Immature natural killer cell (primary cell): ENCODE measurements around the gene HDDC3. TPM values are rescaled to one million over a fixed set of nuclear protein-coding genes. Genes with fewer than 3 reads are reported as not detected.

Source experiments
- DNase-seq, 3 donors: peaks; one replicate each; pipeline ENCODE4 v3.0.0; 2022; ENCODE audit warnings: mixed read lengths in 1 of 3
- H3K27ac Mint-ChIP-seq, 6 donors: one replicate each; pipeline ENCODE4 v1.8.0; 2020; ENCODE audit warnings: mixed read lengths in 6 of 6, mild to moderate bottlenecking in 5 of 6, inconsistent platforms in 4 of 6, moderate library complexity in 3 of 6
- H3K27me3 Mint-ChIP-seq, 3 donors: one replicate each; pipeline ENCODE4 v1.8.0; 2020 to 2021; ENCODE audit warnings: low read depth in 3 of 3, mild to moderate bottlenecking in 3 of 3, mixed read lengths in 3 of 3, moderate library complexity in 3 of 3, inconsistent platforms in 1 of 3
- H3K36me3 Mint-ChIP-seq, 3 donors: one replicate each; pipeline ENCODE4 v1.8.0; 2020; ENCODE audit warnings: mixed read lengths in 3 of 3, inconsistent platforms in 2 of 3, mild to moderate bottlenecking in 2 of 3
- H3K4me1 Mint-ChIP-seq, 2 donors: one replicate each; pipeline ENCODE4 v1.8.0; 2020; ENCODE audit warnings: inconsistent platforms in 2 of 2, mild to moderate bottlenecking in 2 of 2, mixed read lengths in 2 of 2, moderate library complexity in 1 of 2
- H3K4me3 Mint-ChIP-seq, 5 donors: one replicate each; pipeline ENCODE4 v1.8.0; 2020; ENCODE audit warnings: mild to moderate bottlenecking in 5 of 5, mixed read lengths in 5 of 5, inconsistent platforms in 3 of 5, moderate library complexity in 3 of 5
- H3K9me3 Mint-ChIP-seq, 6 donors: one replicate each; pipeline ENCODE4 v1.8.0; 2020; ENCODE audit warnings: mild to moderate bottlenecking in 6 of 6, mixed read lengths in 6 of 6, inconsistent platforms in 4 of 6, moderate library complexity in 3 of 6
- polyA plus RNA-seq, 3 donors: library from polyadenylated mRNA; unstranded; fragments of 300-500 nt; fragmentation: Illumina TruSeq; gene quantifications; one replicate each; pipeline ENCODE4 v1.2.3, GENCODE V29; 2021

Gene HDDC3
- polyA plus RNA-seq, 3 donors from 2014 or later = 25.5 to 33.1 (median 32.1) TPM

GRCh38 chr15:90893175-90894090, 38.9 kb downstream of the HDDC3 start:
- Mint-ChIP-seq H3K9me3 (no peaks in the 10 kb centered on the region), H3K27me3 (peaks cover 0 to 3% (median 1%) of the 10 kb centered on the region in 3 donors), H3K27ac (no peak overlapping the region), H3K4me1 (peaks cover 3 to 4% of the 10 kb centered on the region in 2 donors), H3K36me3 (peaks cover 4 to 10% (median 6%) of the 10 kb centered on the region in 3 donors), H3K4me3 (no peak overlapping the region)
- DNase-seq = no peak

- peaks cover 6 to 9% of the 10 kb centered on the region in 2 donors for H3K4me1 Mint-ChIP-seq
- no peak for DNase-seq
- peaks cover 1 to 4% (median 2%) of the 10 kb centered on the region in 3 donors for H3K27me3 Mint-ChIP-seq
- H3K36me3 Mint-ChIP-seq = peaks cover 6 to 14% (median 9%) of the 10 kb centered on the region in 3 donors
- H3K9me3 Mint-ChIP-seq = no peaks in the 10 kb centered on the region
- no peak overlapping the region for H3K4me3 Mint-ChIP-seq
- H3K27ac Mint-ChIP-seq = no peak overlapping the region
These were observed 39.7 kb downstream of the HDDC3 start for GRCh38 chr15:90892498-90893174.

- DNase-seq = no peak
- peaks cover 1 to 4% (median 2%) of the 10 kb centered on the region in 3 donors for H3K27me3 Mint-ChIP-seq
- no peak overlapping the region for H3K4me3 Mint-ChIP-seq
- H3K9me3 Mint-ChIP-seq = no peaks in the 10 kb centered on the region
- H3K4me1 Mint-ChIP-seq = peaks cover 8 to 13% of the 10 kb centered on the region in 2 donors
- H3K27ac Mint-ChIP-seq = no peak overlapping the region
- peaks cover 7 to 17% (median 12%) of the 10 kb centered on the region in 3 donors for H3K36me3 Mint-ChIP-seq
These were observed 40.3 kb downstream of the HDDC3 start for GRCh38 chr15:90892023-90892422.

DNA sequence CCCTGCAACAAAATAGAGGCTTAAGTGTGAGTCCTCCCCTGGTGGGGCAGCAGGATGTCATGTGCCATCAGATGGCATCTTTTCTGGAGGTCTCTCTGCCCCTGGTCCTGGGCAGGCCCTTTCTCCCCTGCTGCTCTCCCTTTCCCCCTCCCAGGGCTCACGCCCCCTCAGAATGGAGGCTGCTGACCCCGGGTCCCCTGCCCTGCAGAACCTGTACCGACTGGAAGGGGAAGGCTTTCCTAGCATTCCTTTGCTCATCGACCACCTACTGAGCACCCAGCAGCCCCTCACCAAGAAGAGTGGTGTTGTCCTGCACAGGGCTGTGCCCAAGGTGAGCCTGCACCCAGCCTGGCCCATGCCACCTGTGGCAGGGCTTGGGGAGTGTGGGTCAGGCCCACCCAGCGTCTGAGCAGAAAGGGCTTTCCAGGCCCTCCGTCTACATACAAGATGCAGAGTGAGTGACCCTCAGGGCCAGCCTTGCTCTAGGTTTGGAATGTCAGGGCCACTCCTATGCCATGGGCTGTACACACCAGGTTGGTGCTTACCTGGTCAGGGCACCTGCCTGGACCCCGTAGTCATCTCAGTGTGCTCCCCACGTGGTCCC, 40.9 kb downstream of the HDDC3 start:
- no peak overlapping the region for H3K27ac Mint-ChIP-seq
- peaks cover 0 to 4% (median 2%) of the 10 kb centered on the region in 3 donors for H3K27me3 Mint-ChIP-seq
- peaks cover 7 to 15% (median 12%) of the 10 kb centered on the region in 3 donors for H3K36me3 Mint-ChIP-seq
- DNase-seq = no peak
- no peak overlapping the region for H3K4me3 Mint-ChIP-seq
- peaks cover 11 to 14% of the 10 kb centered on the region in 2 donors for H3K4me1 Mint-ChIP-seq
- no peaks in the 10 kb centered on the region for H3K9me3 Mint-ChIP-seq

GRCh38 chr15:90890839-90891238, 41.5 kb downstream of the HDDC3 start:
- Mint-ChIP-seq H3K4me1 (peaks cover 17 to 20% of the 10 kb centered on the region in 2 donors), H3K27me3 (peaks cover 0 to 4% (median 2%) of the 10 kb centered on the region in 3 donors), H3K9me3 (no peaks in the 10 kb centered on the region), H3K36me3 (peaks cover 7 to 12% (median 12%) of the 10 kb centered on the region in 3 donors), H3K4me3 (no peak overlapping the region), H3K27ac (no peak overlapping the region)
- no peak for DNase-seq

- Mint-ChIP-seq H3K36me3 (peaks cover 3 to 8% (median 8%) of the 10 kb centered on the region in 3 donors), H3K27me3 (peaks cover 4 to 6% (median 5%) of the 10 kb centered on the region in 3 donors), H3K4me3 (peak overlapping the region in 1 of 5 donors; percentile 43), H3K27ac (no peak overlapping the region), H3K9me3 (no peaks in the 10 kb centered on the region), H3K4me1 (peaks cover 26 to 29% of the 10 kb centered on the region in 2 donors)
- DNase-seq = no peak
These were observed 42.5 kb downstream of the HDDC3 start for GRCh38 chr15:90889736-90890456.

DNA sequence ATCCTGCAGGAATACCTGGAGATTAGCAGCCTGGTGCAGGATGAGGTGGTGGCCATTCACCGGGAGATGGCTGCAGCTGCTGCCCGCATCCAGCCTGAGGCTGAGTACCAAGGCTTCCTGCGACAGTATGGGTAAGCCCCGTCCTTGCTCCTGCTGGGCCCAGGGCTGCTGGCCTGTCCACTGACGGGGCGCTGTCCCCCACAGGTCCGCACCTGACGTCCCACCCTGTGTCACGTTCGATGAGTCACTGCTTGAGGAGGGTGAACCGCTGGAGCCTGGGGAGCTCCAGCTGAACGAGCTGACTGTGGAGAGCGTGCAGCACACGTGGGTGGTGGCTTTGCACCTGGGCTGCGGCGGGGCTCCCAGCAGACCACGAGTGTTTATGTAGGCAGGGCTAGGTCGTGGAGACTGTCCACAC, 43.0 kb downstream of the HDDC3 start:
- peak overlapping the region in 1 of 5 donors; percentile 43 for H3K4me3 Mint-ChIP-seq
- H3K4me1 Mint-ChIP-seq = peaks cover 30 to 32% of the 10 kb centered on the region in 2 donors
- no peak overlapping the region for H3K27ac Mint-ChIP-seq
- peaks cover 3 to 8% (median 8%) of the 10 kb centered on the region in 3 donors for H3K36me3 Mint-ChIP-seq
- no peaks in the 10 kb centered on the region for H3K9me3 Mint-ChIP-seq
- DNase-seq = peak in 2 of 3 donors; percentile 52 to 59
- H3K27me3 Mint-ChIP-seq = peaks cover 5 to 8% (median 6%) of the 10 kb centered on the region in 3 donors

DNA sequence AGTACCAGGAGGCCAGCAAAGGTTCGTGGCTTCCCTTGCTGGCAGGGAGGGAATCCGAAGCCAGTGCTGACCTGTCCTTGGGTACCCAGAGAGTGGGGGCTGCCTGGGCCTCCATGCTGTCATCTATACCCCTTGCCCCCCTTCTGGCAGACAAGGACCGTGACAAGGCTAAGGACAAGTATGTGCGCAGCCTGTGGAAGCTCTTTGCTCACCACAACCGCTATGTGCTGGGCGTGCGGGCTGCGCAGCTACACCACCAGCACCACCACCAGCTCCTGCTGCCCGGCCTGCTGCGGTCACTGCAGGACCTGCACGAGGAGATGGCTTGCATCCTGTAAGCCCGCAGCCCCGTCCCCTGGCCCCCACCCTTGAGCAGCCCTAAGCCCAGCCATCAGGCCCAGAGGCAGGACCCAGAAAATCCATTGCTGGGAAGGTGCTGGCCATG, 45.3 kb downstream of the HDDC3 start:
- Mint-ChIP-seq H3K36me3 (peaks cover 3 to 8% (median 6%) of the 10 kb centered on the region in 3 donors), H3K27ac (no peak overlapping the region), H3K9me3 (no peaks in the 10 kb centered on the region), H3K4me3 (no peak overlapping the region), H3K4me1 (peaks cover 37 to 42% of the 10 kb centered on the region in 2 donors), H3K27me3 (peaks cover 5 to 10% (median 9%) of the 10 kb centered on the region in 3 donors)
- DNase-seq = no peak

GRCh38 chr15:90886291-90886614, 46.1 kb downstream of the HDDC3 start:
- peaks cover 37 to 42% of the 10 kb centered on the region in 2 donors for H3K4me1 Mint-ChIP-seq

GRCh38 chr15:90885432-90886290, 46.7 kb downstream of the HDDC3 start:
- H3K4me3 Mint-ChIP-seq = peak overlapping the region; percentile 85 to 91 (median 85)
- peaks cover 37 to 42% of the 10 kb centered on the region in 2 donors for H3K4me1 Mint-ChIP-seq
- peak overlapping the region; percentile 84 to 94 (median 90) for H3K27ac Mint-ChIP-seq
- H3K36me3 Mint-ChIP-seq = peaks cover 3 to 8% (median 6%) of the 10 kb centered on the region in 3 donors
- H3K27me3 Mint-ChIP-seq = peaks cover 5 to 10% (median 9%) of the 10 kb centered on the region in 3 donors
- peak; percentile 78 to 79 (median 79) for DNase-seq
- H3K9me3 Mint-ChIP-seq = no peaks in the 10 kb centered on the region

More at GRCh38 chr15:90886291-90886614, 46.1 kb downstream of the HDDC3 start:
- no peak for DNase-seq
- Mint-ChIP-seq H3K9me3 (no peaks in the 10 kb centered on the region), H3K36me3 (peaks cover 3 to 8% (median 6%) of the 10 kb centered on the region in 3 donors), H3K27ac (peak overlapping the region; percentile 84 to 94 (median 88)), H3K27me3 (peaks cover 5 to 10% (median 9%) of the 10 kb centered on the region in 3 donors), H3K4me3 (peak overlapping the region; percentile 85 to 91 (median 85))

- Mint-ChIP-seq H3K27ac (peak overlapping the region; percentile 84 to 94 (median 90)), H3K4me1 (peaks cover 37 to 42% of the 10 kb centered on the region in 2 donors), H3K9me3 (no peaks in the 10 kb centered on the region), H3K4me3 (peak overlapping the region; percentile 85 to 91 (median 85)), H3K27me3 (peaks cover 5 to 10% (median 9%) of the 10 kb centered on the region in 3 donors), H3K36me3 (peaks cover 3 to 8% (median 6%) of the 10 kb centered on the region in 3 donors)
- DNase-seq = peak in 1 of 3 donors; percentile 20
These were observed 47.5 kb downstream of the HDDC3 start for GRCh38 chr15:90884719-90885431.
